GM19025 (cell line): ENCODE measurements around the gene DOCK4.

Experiments
- ATAC-seq: cut with Tn5 transposase; IDR thresholded peaks from one replicate; pipeline ENCODE4 v1.9.1; 2021; ENCODE audit warnings: mild to moderate bottlenecking, low read depth, moderate library complexity; ENCODE audit not compliant: unreplicated experiment

DOCK4 gene

DNA sequence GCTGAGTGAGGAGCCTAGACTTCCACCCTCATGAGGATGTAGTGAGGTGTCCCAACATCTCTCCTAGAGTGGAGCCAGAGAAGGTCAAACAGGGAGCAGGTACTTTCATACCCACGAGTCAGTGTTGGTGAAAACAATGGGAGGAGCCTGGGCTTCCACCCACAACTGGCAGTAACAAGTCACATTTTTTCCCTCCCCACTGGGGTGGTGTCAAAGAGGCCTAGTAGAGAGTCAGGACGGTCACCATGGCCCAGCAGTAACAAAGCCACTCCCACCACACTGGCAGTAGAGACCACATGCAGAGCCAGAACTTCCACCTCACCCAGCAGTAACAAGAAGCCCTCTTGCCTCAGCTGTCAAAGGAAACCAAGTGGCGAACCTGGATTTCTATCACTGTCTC lies 363.7 kb downstream of the DOCK4 start:
- no peak for ATAC-seq

DNA sequence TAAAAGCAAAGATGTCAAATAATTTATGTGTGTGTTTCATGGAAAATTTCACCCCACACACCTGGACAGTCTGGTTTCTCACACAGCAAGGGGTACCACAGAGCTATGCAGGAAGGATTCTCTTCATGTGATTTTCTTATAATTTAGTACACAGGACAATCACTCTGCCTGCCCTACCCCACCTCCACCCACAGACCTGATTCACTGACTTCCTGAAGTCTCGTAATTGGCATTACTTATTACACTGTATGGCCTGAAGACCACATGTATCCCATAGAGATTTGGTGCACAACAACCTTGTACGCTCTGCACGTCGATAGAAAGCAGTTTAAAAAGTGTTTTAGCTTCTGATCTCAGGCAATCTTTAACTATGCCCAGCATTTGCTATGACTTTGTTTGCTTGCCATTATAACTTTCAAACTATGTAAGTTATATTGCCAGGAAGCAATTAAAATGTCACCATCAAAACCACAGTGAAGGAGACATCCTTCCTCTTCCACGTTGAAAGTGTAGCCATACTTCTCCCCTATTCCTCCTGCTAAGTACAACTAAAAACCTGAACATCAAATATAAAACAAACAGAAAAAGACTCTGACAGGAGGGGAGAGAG lies 364.5 kb downstream of the DOCK4 start:
- no peak for ATAC-seq

- ATAC-seq: no peak
Measured at GRCh38 chr7:111840528-111840927, 365.7 kb downstream of the DOCK4 start.

DNA sequence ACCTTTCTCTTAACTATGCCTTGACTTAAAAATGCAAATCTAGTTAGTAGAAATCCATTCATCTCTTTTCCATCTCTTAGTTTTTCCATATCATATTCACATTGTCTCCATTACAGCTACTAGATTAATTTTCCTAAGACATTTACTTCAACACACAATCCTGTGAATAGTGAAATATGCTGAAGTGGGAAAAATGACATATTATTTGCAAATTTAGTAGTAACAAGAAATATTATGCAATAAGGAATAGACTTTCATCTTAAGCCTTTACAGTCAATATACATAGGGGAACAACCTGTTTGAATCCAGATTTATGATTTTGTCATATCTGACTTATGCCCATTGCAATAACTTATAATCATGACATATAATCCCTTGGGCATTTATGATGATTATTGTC lies 366.9 kb downstream of the DOCK4 start:
- no peak for ATAC-seq

DNA sequence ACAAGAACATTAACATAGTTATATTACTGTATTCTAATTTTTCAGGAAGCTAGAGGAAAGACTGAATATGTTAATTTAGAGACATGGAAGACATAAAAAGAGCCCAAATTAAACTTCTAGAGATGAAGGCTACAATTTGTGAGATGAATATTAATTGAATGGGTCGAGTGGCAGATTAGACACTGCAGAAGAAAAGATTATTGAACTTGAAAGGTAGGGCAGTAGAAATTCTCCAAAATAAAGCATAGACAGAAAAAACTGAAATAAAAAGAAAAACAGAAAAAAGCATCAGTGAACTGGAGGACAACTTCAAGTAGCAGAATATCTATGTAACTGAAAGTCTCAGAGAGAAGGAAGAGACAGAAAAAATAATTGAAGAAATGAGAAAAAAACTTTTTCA lies 369.6 kb downstream of the DOCK4 start:
- no peak for ATAC-seq

DNA sequence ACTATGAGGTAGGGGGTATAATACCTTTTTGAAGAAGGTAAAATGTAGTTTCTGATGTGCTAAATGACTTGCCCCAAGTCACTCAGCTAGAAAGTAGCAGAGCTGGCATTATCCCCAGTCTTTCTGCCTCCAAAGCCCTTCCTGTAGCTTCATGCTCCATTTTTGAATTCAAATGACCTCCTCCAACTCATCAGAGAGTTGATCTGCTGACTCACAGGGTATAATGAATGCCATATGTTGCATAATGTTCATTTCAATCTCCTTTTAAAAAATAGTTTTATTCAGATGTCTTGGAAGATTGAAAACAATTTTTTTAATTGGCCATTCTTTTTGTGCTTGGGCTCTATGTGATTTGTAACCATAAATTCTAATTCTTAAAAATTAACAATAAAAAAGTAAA lies 371.1 kb downstream of the DOCK4 start:
- no peak for ATAC-seq

- ATAC-seq: no peak
Measured at GRCh38 chr7:111834367-111834766, 371.8 kb downstream of the DOCK4 start.

DNA sequence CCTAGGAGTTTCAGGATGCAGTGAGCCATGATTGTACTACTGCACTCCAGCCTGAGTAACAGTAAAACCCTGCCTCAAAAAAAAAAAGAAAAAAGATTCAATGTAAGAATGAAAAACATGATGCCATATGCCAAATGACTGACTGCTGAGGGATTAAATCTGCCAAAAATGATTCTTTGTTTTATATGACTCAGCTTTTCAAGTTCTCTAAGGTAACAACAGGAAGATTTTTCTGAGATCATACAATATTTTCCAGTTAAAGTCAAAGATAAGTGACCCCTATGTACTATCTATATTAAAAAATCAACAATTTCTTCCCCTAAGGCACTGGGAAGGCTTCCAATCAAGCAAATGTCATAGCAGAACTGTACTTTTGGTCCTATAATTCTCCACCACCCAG lies 372.7 kb downstream of the DOCK4 start:
- no peak for ATAC-seq

- no peak for ATAC-seq
Measured at GRCh38 chr7:111832174-111832573, 374.0 kb downstream of the DOCK4 start.

GRCh38 chr7:111829221-111829620 lies 377.0 kb downstream of the DOCK4 start:
- ATAC-seq: no peak

DNA sequence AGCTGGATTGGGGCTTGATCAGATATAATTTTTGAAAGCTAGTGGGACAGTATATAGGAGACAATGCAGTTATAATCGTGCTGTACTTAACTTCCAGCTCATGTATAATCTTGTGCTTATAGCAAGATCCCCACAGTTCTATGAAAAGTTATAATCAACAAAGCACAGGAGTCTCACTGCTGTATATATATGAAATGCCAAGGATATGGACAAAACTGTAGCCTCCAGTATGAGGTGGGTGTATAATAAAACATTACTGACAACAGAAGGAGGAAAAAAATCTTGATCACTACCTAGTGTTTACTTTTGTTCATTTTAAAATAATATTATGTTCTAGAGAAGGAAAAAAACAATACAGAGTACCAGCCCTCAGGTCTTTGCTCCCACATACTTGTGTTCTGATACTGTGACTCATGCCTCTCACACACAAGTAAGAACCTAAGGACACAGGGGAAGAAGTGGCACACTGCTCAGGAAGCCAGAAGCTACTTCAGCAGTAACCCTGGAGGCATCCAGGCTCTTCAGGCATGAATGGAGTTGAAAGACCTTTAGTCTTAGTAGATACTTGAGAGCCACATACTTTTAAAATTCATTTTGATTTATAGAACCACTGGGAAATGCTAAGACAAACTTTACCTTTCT lies 378.2 kb downstream of the DOCK4 start:
- ATAC-seq: no peak

DNA sequence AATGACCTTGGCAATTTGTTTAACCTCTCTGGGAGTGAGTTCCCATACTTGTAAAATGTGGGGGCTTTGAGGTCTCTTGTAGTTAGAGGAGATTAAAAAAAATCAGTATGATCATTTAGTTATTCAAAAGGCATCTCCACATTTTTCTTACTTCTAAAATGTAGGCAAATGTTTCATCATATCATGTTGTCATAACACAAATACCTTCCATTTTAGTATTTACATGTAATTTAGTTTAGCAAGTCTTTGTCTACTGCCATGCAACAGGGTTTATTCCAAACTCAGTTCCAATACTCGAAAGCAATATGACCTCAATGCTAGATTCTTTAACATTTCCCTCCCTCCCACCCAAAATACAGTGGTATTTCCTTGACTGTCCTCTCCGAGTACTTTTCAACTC lies 381.2 kb downstream of the DOCK4 start:
- no peak for ATAC-seq

GRCh38 chr7:111823826-111824225 lies 382.4 kb downstream of the DOCK4 start:
- ATAC-seq: no peak

DNA sequence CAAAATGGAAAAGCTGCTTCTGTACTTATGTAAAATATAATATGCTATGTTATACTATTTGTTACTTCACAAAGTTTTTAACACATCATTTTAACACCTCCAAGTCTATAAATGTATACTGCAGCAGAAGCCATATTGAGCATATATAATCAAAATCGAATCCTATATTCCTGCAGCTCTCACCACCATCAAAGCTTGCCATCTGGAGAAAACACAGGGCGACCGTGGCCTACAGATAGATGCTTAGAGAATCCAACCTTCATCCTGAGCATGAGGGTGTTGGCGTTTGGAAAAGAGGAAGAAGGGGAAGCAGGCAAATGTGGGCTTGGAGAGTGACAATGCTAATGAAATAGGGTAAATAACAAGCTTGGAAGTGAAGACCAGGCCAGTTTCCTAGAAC lies 385.2 kb downstream of the DOCK4 start:
- no peak for ATAC-seq

DNA sequence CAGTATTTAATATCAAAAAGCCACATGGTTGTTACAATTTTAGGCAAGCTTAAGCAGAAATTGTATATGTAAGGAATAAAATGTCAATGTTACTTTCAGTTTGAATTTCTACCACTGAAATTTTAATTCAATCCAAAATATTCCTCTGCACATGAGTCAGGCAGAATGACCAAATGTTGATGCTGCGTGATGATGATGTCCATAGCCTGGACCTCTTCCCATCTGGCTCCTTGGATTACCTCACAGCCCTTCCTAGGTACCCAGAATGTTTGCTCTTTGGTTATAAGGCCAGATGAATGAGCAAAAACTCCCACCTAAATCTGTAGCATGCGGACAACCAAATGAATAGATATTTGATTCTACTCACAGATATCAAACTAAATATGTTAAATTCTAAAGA lies 385.6 kb downstream of the DOCK4 start:
- no peak for ATAC-seq

- no peak for ATAC-seq
Measured at GRCh38 chr7:111820121-111820520, 386.1 kb downstream of the DOCK4 start.

DNA sequence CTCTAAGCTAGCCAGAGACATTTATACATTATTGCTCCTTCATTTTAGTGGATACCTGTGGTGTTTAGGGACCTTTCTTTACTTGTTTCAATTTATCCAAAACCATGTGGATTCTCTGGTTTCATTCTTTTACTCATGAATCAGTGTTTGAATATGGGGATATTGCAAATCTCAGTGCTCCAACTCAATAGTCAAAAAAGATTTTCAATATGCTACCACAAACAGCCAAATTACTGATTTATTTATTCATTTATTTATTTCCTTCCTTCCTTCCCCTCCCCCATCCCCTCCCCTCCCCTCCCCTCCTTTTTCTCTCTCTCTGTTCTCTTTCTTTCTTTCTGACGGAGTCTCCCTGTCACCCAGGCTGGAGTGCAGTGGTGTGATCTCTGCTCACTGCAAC lies 390.8 kb downstream of the DOCK4 start:
- ATAC-seq: no peak

DNA sequence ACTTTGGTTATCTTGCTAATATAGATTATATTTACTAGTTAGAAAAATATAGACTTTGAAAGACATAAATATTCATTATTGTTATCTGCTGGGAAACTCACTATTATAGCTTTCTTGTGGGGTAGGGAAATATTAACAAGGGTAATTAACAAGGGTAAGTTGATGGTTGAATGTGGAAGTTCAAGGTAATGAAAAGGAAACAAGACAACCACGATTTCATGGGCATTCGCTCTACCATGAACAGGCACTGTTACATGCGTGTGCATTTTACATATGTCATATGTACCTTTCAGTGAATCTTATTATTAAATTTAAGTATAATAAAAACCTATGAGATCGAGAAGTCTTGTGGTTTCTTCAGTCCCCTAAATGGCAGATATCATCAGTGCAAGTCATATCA lies 392.9 kb downstream of the DOCK4 start:
- ATAC-seq: no peak

DNA sequence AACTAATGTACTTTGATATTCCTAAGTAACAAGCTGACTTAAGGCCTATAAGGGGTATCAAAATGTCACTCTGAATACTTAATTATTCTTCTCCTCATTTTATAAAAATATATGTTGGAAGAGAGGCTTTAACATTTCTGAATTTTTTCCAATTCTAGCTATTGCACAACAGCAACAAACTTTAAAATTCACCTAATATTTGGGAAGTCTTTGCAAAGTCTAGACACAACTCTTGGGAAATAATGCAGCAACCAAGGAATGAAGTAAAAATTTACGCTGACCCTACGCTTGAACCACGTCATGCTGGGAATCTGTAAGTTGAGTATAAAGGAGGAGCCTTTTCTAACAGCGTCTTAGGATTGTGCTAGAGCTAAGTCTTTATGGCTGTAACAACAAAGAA lies 400.0 kb downstream of the DOCK4 start:
- ATAC-seq: no peak

DNA sequence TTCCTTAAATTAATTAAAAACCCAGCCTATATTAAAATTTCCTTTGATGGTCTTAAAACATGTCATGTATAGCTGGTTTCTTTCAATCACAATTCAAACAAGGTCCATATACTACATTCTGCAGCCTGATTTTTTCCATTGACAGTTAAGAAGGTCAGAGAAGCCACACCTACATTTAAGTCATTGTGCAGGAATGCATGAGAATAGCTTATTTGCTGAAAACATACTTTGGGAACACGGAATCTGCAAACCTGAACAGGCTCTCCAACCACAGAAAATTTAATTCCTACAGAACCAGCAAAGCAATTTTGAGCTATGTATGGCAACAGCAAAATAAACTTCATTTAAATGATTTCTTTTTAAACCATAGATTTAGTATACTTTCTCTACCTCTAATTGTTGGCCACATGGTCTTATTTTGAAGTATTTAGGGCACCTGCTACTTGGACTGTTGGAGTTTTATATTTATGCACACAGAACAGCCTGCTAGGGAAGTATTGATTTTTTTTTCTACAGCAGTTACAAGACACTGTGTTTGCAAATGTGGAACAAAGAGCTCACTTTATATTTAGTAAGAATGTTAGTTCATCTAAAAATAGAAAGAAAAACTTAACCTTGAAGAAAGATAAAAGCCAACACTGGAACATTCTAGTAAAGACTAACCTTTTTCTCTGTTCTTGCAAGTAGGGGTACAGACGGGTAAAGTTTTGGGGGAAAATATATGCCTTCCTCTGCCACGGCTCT lies 403.0 kb downstream of the DOCK4 start:
- no peak for ATAC-seq

- ATAC-seq: no peak
Measured at GRCh38 chr7:111802194-111802772, 403.9 kb downstream of the DOCK4 start.

DNA sequence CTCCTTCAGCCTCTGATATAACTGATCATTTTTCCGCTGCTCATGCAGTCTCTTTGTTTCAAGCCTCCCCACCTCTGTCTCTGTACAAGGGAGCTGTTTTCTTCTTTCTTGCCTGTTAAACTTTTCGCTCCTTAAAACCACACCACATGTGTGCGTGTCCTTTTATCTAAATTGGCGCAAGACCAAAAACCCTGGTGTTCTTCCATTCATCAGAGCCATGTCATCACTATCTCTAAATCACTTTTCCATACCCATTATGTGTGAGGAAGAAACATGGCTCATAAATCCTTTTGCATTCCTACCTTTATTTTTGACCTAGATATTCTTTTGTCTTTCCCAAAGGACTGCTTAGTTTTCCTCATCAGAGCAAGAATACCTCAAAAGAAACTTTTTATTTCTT lies 404.9 kb downstream of the DOCK4 start:
- ATAC-seq: no peak
